ENCODE data around the gene CEP68.

CEP68 gene

DNA sequence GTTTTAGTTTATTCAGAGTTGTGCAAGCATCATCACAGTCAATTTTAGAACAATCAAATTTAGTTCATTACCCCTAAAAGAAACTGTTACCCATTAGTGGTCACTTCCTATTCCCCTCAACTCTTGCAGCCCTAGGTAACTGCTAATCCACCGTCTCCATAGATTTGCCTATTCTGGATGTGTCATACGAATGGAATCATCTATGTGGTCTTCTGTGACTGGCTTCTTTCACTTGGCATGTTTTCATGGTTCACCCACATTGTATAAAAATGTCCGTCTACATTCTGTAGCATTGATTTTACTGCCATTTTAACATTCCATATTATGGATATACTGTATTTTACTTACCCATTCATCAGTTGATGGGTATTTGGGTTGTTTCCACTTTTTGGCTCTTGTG, 5.3 kb upstream of the CEP68 start:
- Histone ChIP-seq H3K4me2 (ENCODE audit: low read length) (no peak overlapping the region), H3K9ac (ENCODE audit: low read depth, low read length) (no peak overlapping the region), H3K4me3 (ENCODE audit: low read length) (no peak overlapping the region), H3K4me1 (ENCODE audit: control insufficient read depth, insufficient read depth, low read length) (peaks cover 4% of the 10 kb centered on the region), H3K36me3 (ENCODE audit: insufficient read depth, low read length) (no peaks in the 10 kb centered on the region), H3K27me3 (ENCODE audit: control insufficient read depth, insufficient read depth, low read length) (no peaks in the 10 kb centered on the region), H3K9me3 (replicated peaks; ENCODE audit: low read length) (peaks cover 4% of the 10 kb centered on the region)

DNA sequence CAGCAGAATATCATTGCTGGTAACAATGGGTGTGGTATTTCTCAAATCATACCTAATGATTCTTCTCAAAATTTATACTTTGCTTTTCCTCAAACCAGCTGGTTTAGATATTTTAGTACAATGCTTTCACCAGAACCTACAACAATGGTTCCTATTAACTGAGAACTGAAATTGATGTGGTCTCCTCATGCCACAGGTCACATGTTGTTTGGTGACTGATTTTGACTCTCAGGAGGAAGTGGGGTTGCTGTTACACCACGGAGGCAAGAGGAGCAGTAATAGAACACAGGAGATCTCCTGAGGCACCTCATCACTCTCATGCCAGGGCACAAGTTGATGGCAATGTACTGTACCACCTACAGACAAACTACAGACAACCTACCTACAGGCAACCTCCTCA, 3.0 kb upstream of the CEP68 start:
- no peaks in the 10 kb centered on the region for H3K36me3 ChIP-seq (ENCODE audit: insufficient read depth, low read length)
- H3K4me2 ChIP-seq (ENCODE audit: low read length) = no peak overlapping the region
- H3K4me1 ChIP-seq (ENCODE audit: control insufficient read depth, insufficient read depth, low read length) = peaks cover 12% of the 10 kb centered on the region
- H3K9ac ChIP-seq (ENCODE audit: low read depth, low read length) = no peak overlapping the region
- H3K4me3 ChIP-seq (ENCODE audit: low read length) = no peak overlapping the region
- peaks cover 4% of the 10 kb centered on the region for H3K9me3 ChIP-seq (replicated peaks; ENCODE audit: low read length)
- H3K27me3 ChIP-seq (ENCODE audit: control insufficient read depth, insufficient read depth, low read length) = no peaks in the 10 kb centered on the region

DNA sequence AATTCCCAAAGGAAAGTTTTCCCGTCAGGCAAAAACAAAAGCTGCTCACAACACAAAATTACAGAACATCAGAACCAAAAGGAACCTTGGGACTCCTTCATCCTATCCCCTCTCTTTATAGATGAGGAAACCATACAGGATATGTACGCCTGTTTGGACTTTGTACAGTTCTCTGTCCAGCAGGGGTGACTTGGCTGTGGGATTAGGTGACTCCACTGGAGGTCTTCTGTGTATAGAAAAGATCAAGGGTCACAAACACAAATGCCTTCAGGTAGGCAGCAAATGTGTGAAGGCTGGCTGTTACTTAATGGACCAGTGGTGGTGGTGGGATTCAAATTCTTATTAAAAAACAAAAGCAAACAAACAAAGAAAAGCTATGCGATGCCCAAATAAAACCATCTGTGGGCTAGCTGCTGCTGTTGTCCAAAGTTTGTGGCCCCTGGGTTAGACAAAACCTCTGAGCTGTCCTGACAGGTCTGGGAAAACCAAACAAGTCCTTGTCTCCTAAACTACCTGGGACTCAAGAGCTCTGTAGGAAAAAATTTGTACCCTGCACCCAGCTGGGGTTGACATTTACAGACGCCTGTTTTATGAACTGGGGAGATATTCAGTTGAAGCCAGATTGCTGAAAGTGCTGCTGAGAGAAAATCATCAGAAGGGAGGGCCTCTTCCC, 1.3 kb upstream of the CEP68 start:
- H3K9ac ChIP-seq (ENCODE audit: low read depth, low read length) = no peak overlapping the region
- no peak overlapping the region for H3K4me3 ChIP-seq (ENCODE audit: low read length)
- no peaks in the 10 kb centered on the region for H3K27me3 ChIP-seq (ENCODE audit: control insufficient read depth, insufficient read depth, low read length)
- peaks cover 12% of the 10 kb centered on the region for H3K4me1 ChIP-seq (ENCODE audit: control insufficient read depth, insufficient read depth, low read length)
- no peaks in the 10 kb centered on the region for H3K36me3 ChIP-seq (ENCODE audit: insufficient read depth, low read length)
- no peak overlapping the region for H3K4me2 ChIP-seq (ENCODE audit: low read length)
- H3K9me3 ChIP-seq (replicated peaks; ENCODE audit: low read length) = peaks cover 4% of the 10 kb centered on the region

DNA sequence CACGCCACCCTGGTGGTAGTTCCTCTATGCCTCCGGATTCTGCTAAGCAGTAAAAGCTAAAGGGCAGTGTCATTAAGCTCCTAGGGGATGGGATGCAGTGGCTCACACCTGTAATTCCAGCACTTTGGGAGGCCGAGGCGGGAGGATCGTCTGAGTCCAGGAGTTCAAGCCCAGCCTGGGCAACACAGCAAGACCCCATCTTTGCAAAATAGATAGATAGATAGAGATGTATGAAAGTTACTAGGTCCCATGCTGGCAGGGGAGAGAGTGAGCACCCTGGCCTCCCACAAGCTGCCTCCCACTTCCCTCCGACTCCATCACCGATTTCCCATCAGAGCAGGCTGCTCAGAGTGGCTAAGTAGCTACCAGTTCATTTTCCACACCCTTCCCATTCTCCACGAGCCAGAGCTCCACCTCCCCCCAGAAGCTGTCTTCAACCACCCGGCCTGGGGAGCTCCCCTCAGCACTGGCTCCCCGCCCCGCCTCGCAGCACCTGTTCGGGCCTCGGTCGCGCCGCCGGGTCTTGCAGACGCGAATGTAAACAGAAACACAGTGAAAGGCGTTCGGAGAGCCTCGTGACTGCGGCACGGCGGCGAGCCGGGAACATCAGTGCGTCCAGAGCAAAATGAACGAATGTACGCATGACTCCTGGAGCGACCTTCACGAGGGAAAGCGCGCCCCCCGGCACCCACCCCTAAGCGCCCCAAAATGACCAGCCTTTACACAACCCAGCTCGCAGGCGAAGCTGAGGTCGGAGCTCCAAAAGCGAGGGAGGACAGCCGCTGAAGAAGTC, 598 bp upstream of the CEP68 start:
- Histone ChIP-seq H3K4me2 (ENCODE audit: low read length) (peak overlapping the region; percentile 86), H3K4me1 (ENCODE audit: control insufficient read depth, insufficient read depth, low read length) (peaks cover 12% of the 10 kb centered on the region), H3K9me3 (replicated peaks; ENCODE audit: low read length) (peaks cover 4% of the 10 kb centered on the region), H3K4me3 (ENCODE audit: low read length) (peak overlapping the region; percentile 90), H3K27me3 (ENCODE audit: control insufficient read depth, insufficient read depth, low read length) (no peaks in the 10 kb centered on the region), H3K36me3 (ENCODE audit: insufficient read depth, low read length) (no peaks in the 10 kb centered on the region), H3K9ac (ENCODE audit: low read depth, low read length) (peak overlapping the region; percentile 71)

DNA sequence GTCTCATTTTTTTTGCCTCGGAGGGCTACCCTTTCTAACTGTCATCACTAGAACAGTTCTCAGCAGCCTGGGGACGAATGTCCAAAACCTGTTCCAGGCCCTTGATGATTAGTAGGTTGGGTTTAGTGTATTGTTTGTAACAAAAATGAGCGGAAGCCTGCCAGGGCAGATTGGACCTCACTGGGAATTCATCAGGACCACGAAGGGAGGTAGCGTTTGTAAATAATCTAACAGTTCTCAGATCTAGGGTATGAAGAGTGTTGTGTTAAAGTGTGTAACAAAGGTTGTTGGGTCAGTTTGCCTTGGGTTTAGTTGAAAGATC, 799 bp downstream of the CEP68 start:
- H3K36me3 ChIP-seq (ENCODE audit: insufficient read depth, low read length) = no peaks in the 10 kb centered on the region
- H3K4me2 ChIP-seq (ENCODE audit: low read length) = peak overlapping the region; percentile 86
- H3K4me1 ChIP-seq (ENCODE audit: control insufficient read depth, insufficient read depth, low read length) = peaks cover 12% of the 10 kb centered on the region
- H3K9ac ChIP-seq (ENCODE audit: low read depth, low read length) = peak overlapping the region; percentile 91
- H3K27me3 ChIP-seq (ENCODE audit: control insufficient read depth, insufficient read depth, low read length) = no peaks in the 10 kb centered on the region
- no peaks in the 10 kb centered on the region for H3K9me3 ChIP-seq (replicated peaks; ENCODE audit: low read length)
- H3K4me3 ChIP-seq (ENCODE audit: low read length) = peak overlapping the region; percentile 90

DNA sequence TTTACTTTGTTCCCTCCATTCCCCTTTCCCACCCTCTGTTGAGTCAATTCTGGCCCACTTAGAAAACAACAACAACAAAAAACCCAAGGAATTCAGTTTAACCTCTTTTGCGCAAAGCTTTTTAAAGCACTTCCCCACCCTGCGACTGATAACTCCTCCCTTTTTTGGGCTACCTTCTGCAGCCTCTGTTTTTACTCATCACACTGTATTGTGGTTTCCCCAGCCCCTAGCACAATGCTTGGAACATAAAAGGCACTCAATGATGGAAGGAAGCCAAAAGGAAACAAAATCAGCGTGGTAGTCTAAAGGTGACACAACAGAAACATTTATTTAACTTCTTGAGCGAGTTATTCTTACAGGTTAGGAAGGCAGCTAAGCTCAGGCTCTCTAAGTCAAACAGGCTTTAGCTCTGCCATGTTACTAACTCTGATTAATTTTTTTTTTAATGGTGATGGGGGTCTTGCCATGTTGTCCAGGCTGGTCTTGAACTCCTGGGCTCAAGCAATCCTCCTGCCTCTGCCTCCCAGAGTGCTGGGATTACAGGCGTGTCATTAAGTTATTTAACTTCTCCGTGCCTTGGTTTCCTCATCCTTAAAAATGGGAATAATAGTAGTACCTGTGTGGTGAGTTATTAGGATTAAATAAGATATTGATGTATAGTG, 1.3 kb downstream of the CEP68 start:
- Histone ChIP-seq H3K4me3 (ENCODE audit: low read length) (peak overlapping the region; percentile 90), H3K27me3 (ENCODE audit: control insufficient read depth, insufficient read depth, low read length) (no peaks in the 10 kb centered on the region), H3K4me2 (ENCODE audit: low read length) (peak overlapping the region; percentile 86), H3K9ac (ENCODE audit: low read depth, low read length) (peak overlapping the region; percentile 91), H3K9me3 (replicated peaks; ENCODE audit: low read length) (no peaks in the 10 kb centered on the region), H3K4me1 (ENCODE audit: control insufficient read depth, insufficient read depth, low read length) (peaks cover 14% of the 10 kb centered on the region), H3K36me3 (ENCODE audit: insufficient read depth, low read length) (no peaks in the 10 kb centered on the region)

DNA sequence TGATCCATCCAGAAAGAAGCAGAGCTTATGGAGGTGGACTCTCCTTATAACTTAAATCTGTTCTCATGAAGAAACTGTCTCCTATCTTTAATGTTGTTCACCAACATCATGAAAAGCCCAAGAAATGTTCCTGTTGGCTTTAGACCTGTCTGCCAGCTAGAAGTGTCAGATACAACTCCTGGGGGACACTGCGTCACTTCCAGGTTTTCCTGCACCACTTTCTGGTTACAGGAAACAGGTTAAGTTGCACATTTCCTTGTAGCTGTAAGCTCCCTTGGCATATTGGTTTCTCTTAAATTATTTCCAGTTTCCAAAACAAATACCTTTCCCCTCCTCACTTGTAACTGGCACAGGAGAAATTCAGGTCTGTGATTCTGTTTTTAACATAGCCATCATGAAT, 2.9 kb downstream of the CEP68 start:
- H3K4me1 ChIP-seq (ENCODE audit: control insufficient read depth, insufficient read depth, low read length) = peaks cover 29% of the 10 kb centered on the region
- no peaks in the 10 kb centered on the region for H3K27me3 ChIP-seq (ENCODE audit: control insufficient read depth, insufficient read depth, low read length)
- no peaks in the 10 kb centered on the region for H3K9me3 ChIP-seq (replicated peaks; ENCODE audit: low read length)
- H3K4me3 ChIP-seq (ENCODE audit: low read length) = no peak overlapping the region
- H3K36me3 ChIP-seq (ENCODE audit: insufficient read depth, low read length) = no peaks in the 10 kb centered on the region
- no peak overlapping the region for H3K4me2 ChIP-seq (ENCODE audit: low read length)
- no peak overlapping the region for H3K9ac ChIP-seq (ENCODE audit: low read depth, low read length)

DNA sequence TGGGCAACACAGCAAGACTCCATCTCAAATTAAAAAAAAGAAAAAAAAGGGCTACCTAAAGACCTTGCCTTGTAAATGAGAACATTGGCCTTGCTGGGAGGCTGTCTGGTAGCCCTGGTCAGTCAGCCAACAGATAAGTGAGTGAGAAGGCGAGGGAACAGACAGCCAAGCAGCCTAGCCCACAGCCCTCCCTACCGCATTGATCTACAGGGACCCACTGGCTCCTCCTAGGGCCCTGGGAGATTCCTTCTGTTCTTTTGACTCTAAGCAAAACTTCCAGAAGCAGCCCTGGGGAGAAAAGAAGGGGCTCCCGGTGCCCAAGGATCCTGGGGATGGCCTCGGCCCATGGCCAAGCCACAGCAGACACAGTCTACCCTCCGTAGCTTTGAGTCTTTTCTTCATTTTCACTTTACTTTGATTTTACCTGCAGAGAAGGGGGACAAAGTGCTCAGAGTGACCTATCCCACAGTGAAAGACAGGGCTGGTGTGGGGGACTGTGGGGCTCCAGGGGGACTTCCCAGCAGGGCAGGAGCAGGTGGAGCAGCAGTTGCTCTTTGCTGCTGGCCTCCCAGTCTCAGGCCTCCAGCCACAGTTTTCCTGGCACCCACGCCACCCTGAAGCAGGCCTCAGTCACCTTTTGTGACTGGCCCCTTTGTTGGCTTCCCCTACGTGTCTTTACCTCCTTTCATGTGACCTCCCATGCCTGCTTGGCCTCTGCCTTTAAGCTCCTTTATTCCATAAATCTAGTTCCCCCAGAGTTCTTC, 5.1 kb downstream of the CEP68 start:
- no peak overlapping the region for H3K9ac ChIP-seq (ENCODE audit: low read depth, low read length)
- H3K9me3 ChIP-seq (replicated peaks; ENCODE audit: low read length) = no peaks in the 10 kb centered on the region
- H3K4me2 ChIP-seq (ENCODE audit: low read length) = no peak overlapping the region
- no peaks in the 10 kb centered on the region for H3K36me3 ChIP-seq (ENCODE audit: insufficient read depth, low read length)
- peaks cover 47% of the 10 kb centered on the region for H3K4me1 ChIP-seq (ENCODE audit: control insufficient read depth, insufficient read depth, low read length)
- H3K27me3 ChIP-seq (ENCODE audit: control insufficient read depth, insufficient read depth, low read length) = no peaks in the 10 kb centered on the region
- H3K4me3 ChIP-seq (ENCODE audit: low read length) = no peak overlapping the region

DNA sequence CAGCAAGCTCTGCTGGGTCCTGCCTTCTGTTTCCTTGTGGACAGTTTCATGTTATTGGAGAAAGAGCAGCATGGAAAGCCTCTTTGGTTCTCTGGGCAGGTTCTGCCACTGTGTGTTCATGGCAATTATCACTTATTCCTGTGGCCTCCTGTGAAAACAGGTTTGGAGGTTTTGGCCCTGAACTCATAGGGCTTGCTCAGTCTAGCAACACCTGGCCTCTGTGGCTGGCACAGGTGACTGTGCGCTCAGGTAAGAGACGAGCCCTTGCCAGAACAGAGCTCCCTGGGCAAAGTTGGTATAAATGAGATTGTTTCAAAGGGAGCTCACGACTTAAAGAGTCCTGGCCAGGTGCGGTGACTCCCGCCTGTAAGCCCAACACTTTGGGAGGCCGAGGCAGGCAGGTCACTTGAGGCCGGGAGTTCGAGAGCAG, 5.7 kb downstream of the CEP68 start:
- Histone ChIP-seq H3K4me2 (ENCODE audit: low read length) (no peak overlapping the region), H3K27me3 (ENCODE audit: control insufficient read depth, insufficient read depth, low read length) (no peaks in the 10 kb centered on the region), H3K9ac (ENCODE audit: low read depth, low read length) (no peak overlapping the region), H3K4me3 (ENCODE audit: low read length) (no peak overlapping the region), H3K9me3 (replicated peaks; ENCODE audit: low read length) (no peaks in the 10 kb centered on the region), H3K4me1 (ENCODE audit: control insufficient read depth, insufficient read depth, low read length) (peaks cover 47% of the 10 kb centered on the region), H3K36me3 (ENCODE audit: insufficient read depth, low read length) (no peaks in the 10 kb centered on the region)

DNA sequence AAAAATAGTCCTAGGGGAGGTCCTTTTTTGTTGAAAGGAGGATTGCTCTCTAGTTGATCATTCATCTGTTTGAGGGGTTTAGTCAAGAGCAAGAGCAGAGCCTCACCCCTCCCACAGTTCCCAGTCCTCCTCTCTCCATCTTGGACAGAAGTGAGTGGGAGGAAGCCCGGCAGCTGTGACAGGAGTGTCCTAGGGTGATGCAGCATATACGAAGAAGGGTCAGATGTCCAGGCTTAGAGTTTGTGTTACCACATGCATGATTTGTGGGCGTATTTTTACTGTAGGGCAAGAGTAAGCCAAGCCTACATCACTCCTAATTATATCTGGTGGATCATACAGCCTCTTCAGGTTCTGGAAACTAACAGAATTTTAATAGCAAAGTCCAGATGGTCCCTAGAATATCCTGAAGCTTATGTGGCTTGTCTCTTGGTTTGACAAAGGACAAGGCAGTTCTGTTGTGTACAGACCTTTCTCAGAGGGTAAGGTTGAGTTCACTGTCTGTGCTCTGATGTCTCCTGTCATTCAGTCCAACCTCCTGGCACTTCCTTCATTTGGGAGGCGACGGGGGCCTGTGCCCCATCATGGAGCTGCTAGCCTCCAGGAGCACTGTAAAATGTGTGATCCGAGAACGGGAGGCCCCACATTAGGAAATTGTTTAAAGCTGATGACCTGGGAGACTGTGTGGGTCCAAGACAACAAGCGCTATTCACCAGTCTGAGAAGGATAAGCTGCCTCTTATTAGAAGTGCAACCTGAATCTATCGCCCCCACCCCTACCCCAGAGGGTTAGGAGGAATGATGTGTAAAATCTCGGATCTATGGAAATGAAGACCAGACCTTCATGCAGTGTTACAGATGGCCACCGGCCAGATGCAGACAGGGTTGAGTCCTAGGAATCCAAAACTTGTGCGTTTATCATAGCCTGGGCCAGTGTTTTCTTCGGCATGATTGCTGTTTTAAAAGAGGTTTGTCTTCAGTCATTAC, 6.9 kb downstream of the CEP68 start:
- Histone ChIP-seq H3K4me1 (ENCODE audit: control insufficient read depth, insufficient read depth, low read length) (peaks cover 39% of the 10 kb centered on the region), H3K9ac (ENCODE audit: low read depth, low read length) (no peak overlapping the region), H3K4me3 (ENCODE audit: low read length) (no peak overlapping the region), H3K9me3 (replicated peaks; ENCODE audit: low read length) (no peaks in the 10 kb centered on the region), H3K4me2 (ENCODE audit: low read length) (peak overlapping the region; percentile 50), H3K36me3 (ENCODE audit: insufficient read depth, low read length) (no peaks in the 10 kb centered on the region), H3K27me3 (ENCODE audit: control insufficient read depth, insufficient read depth, low read length) (no peaks in the 10 kb centered on the region)

All from skeletal muscle satellite cell (primary cell).